Measurements from ENCODE around the gene CNEP1R1. TPM values are rescaled to one million over a fixed set of nuclear protein-coding genes. Genes with fewer than 3 reads are reported as not detected.

The CNEP1R1 gene
- total and polyA plus RNA-seq, 2 experiments from 2014 or later, result 13.8 to 30.3 TPM

GRCh38 chr16:50066482-50067289 is 41.7 kb downstream of the CNEP1R1 start:
- Histone ChIP-seq H3K36me3 (ENCODE audit: insufficient read depth) (peaks cover 2% of the 10 kb centered on the region; the same call in 1 of the 2 replicates), H3K9me2 (ENCODE audit: insufficient read depth) (no peaks in the 10 kb centered on the region), H3K4me2 (peak overlapping the region; percentile 99), H3K27ac (ENCODE audit: low read depth) (no peak overlapping the region), H3K4me1 (ENCODE audit: insufficient read depth) (peaks cover 8% of the 10 kb centered on the region; the same call in 1 of the 2 replicates), H4K20me1 (replicated peaks; ENCODE audit: insufficient read depth) (peaks cover 7% of the 10 kb centered on the region; the same call in 1 of the 2 replicates), H3K27me3 (ENCODE audit: insufficient read depth) (no peaks in the 10 kb centered on the region), H2AFZ (peak overlapping the region; percentile 93), H3F3A (replicated peaks; ENCODE audit: low read depth) (0 out of 2 replicates have a peak, but pooled peaks cover 2% of the 10 kb centered on the region), H3K4me3 (peak overlapping the region; percentile 97), H3K79me2 (replicated peaks; ENCODE audit: insufficient read depth) (peaks cover 26% of the 10 kb centered on the region)
- no peak overlapping the region for H3K27ac Mint-ChIP-seq
- no peak for DNase-seq (ENCODE audit: low spot score)
- H3K27me3 Mint-ChIP-seq (ENCODE audit: insufficient read depth, low read depth, poor library complexity), result peaks cover 6% of the 10 kb centered on the region
- TF ChIP-seq, protein P1, sequence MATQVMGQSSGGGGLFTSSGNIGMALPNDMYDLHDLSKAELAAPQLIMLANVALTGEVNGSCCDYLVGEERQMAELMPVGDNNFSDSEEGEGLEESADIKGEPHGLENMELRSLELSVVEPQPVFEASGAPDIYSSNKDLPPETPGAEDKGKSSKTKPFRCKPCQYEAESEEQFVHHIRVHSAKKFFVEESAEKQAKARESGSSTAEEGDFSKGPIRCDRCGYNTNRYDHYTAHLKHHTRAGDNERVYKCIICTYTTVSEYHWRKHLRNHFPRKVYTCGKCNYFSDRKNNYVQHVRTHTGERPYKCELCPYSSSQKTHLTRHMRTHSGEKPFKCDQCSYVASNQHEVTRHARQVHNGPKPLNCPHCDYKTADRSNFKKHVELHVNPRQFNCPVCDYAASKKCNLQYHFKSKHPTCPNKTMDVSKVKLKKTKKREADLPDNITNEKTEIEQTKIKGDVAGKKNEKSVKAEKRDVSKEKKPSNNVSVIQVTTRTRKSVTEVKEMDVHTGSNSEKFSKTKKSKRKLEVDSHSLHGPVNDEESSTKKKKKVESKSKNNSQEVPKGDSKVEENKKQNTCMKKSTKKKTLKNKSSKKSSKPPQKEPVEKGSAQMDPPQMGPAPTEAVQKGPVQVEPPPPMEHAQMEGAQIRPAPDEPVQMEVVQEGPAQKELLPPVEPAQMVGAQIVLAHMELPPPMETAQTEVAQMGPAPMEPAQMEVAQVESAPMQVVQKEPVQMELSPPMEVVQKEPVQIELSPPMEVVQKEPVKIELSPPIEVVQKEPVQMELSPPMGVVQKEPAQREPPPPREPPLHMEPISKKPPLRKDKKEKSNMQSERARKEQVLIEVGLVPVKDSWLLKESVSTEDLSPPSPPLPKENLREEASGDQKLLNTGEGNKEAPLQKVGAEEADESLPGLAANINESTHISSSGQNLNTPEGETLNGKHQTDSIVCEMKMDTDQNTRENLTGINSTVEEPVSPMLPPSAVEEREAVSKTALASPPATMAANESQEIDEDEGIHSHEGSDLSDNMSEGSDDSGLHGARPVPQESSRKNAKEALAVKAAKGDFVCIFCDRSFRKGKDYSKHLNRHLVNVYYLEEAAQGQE (IDR thresholded peaks at IDR 0.05; ENCODE audit: unreplicated experiment), result no peak
- TF ChIP-seq EZH2phosphoT487 (IDR thresholded peaks at IDR 0.05; ENCODE audit: unreplicated experiment) (no peak), NANOG (IDR thresholded peaks at IDR 0.05; ENCODE audit: borderline replicate concordance) (no peak), ETS1 (IDR thresholded peaks at IDR 0.05) (no peak), EZH2 (IDR thresholded peaks at IDR 0.05; ENCODE audit: low read depth, unreplicated experiment) (no peak), ZNF114 (CRISPR knock-in tag; IDR thresholded peaks at IDR 0.05) (no peak), ZNF331 (CRISPR knock-in tag; IDR thresholded peaks at IDR 0.05; ENCODE audit: low read depth) (no peak), CREB1 (CRISPR knock-in tag; IDR thresholded peaks at IDR 0.05; ENCODE audit: low read depth) (no peak), JUNB (IDR thresholded peaks at IDR 0.05; ENCODE audit: unreplicated experiment) (no peak), ZNF462 (CRISPR knock-in tag; IDR thresholded peaks at IDR 0.05) (no peak), POLR2AphosphoS5 (IDR thresholded peaks at IDR 0.05; ENCODE audit: low read depth) (no peak), STAT1 (IDR thresholded peaks at IDR 0.05; ENCODE audit: unreplicated experiment) (no peak)
- TF ChIP-seq, protein P2, sequence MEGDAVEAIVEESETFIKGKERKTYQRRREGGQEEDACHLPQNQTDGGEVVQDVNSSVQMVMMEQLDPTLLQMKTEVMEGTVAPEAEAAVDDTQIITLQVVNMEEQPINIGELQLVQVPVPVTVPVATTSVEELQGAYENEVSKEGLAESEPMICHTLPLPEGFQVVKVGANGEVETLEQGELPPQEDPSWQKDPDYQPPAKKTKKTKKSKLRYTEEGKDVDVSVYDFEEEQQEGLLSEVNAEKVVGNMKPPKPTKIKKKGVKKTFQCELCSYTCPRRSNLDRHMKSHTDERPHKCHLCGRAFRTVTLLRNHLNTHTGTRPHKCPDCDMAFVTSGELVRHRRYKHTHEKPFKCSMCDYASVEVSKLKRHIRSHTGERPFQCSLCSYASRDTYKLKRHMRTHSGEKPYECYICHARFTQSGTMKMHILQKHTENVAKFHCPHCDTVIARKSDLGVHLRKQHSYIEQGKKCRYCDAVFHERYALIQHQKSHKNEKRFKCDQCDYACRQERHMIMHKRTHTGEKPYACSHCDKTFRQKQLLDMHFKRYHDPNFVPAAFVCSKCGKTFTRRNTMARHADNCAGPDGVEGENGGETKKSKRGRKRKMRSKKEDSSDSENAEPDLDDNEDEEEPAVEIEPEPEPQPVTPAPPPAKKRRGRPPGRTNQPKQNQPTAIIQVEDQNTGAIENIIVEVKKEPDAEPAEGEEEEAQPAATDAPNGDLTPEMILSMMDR (conservative IDR thresholded peaks at IDR 0.05; ENCODE audit: low read depth in 2 of 2), result no peak
- H3K4me3 Mint-ChIP-seq, result peak overlapping the region; percentile 84
- peaks cover 16% of the 10 kb centered on the region for H3K4me1 Mint-ChIP-seq
- ATAC-seq, result no peak; the same call in 2 of the 3 replicates
- H3K36me3 Mint-ChIP-seq (ENCODE audit: low read depth), result peaks cover 26% of the 10 kb centered on the region
- H3K9me3 Mint-ChIP-seq, result no peaks in the 10 kb centered on the region
